ENCODE results near the gene ROCK1. TPM values are rescaled to one million over a fixed set of nuclear protein-coding genes. Genes with fewer than 3 reads are reported as not detected.

Gene ROCK1
- total RNA-seq, 4 donors from 2014 or later, result 11.5 to 27.3 (median 18.4) TPM

GRCh38 chr18:21100146-21100545 lies 11.5 kb downstream of the ROCK1 start:
- H3K4me3 ChIP-seq (ENCODE audit: low read depth, poor library complexity, severe bottlenecking), result no peak overlapping the region
- intact Hi-C loops (cut with DNase I; ENCODE audit: low total_unique reads), result no loop called here
- no peak for DNase-seq (ENCODE audit: low spot score in 2 of 2)
- TF ChIP-seq CTCF (IDR thresholded peaks at IDR 0.05) (no peak), POLR2A (IDR thresholded peaks at IDR 0.05) (no peak)

GRCh38 chr18:21099442-21099841 lies 12.2 kb downstream of the ROCK1 start:
- intact Hi-C loops (cut with DNase I; ENCODE audit: low total_unique reads), result no loop called here
- no peak overlapping the region for H3K4me3 ChIP-seq (ENCODE audit: low read depth, poor library complexity, severe bottlenecking)
- TF ChIP-seq CTCF (IDR thresholded peaks at IDR 0.05) (no peak), POLR2A (IDR thresholded peaks at IDR 0.05) (no peak)
- no peak for DNase-seq (ENCODE audit: low spot score in 2 of 2)
- 91% methylated on average over 9 of the region's 9 CpGs for WGBS, 2 donors

GRCh38 chr18:21096760-21097159 lies 14.9 kb downstream of the ROCK1 start:
- DNase-seq (ENCODE audit: low spot score in 2 of 2), result no peak
- TF ChIP-seq CTCF (IDR thresholded peaks at IDR 0.05) (no peak), POLR2A (IDR thresholded peaks at IDR 0.05) (no peak)
- intact Hi-C loops (cut with DNase I; ENCODE audit: low total_unique reads), result no loop called here

DNA sequence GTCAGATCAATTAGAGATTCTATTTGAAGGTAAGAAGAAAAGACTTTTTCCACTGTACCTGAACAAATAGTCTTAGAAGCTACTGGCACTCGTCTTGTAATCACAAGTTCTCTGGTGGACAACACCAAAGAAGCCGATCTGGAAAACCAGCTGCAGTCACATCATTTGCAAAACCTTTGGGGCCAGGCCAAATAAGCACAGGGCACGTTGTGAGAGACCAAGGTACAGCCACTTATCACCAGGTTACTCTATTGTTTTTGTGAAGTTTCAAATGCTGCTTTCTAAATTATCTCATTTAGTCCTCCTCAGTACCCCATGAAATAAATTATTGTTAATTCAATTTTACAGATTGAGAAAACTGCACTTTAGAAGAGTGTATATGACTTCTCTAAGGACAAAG lies 18.5 kb downstream of the ROCK1 start:
- TF ChIP-seq CTCF (IDR thresholded peaks at IDR 0.05) (no peak), POLR2A (IDR thresholded peaks at IDR 0.05) (no peak)
- DNase-seq (ENCODE audit: low spot score in 2 of 2), result no peak
- 88 to 94% methylated on average over 3 of the region's 3 CpGs for WGBS, 2 donors
- intact Hi-C loops (cut with DNase I; ENCODE audit: low total_unique reads), result no loop called here
- H3K4me3 ChIP-seq (ENCODE audit: low read depth, poor library complexity, severe bottlenecking), result no peak overlapping the region

More at GRCh38 chr18:21096760-21097159, 14.9 kb downstream of the ROCK1 start:
- 96 to 100% methylated on average over 2 of the region's 2 CpGs for WGBS, 2 donors
- H3K4me3 ChIP-seq (ENCODE audit: low read depth, poor library complexity, severe bottlenecking), result no peak overlapping the region

DNA sequence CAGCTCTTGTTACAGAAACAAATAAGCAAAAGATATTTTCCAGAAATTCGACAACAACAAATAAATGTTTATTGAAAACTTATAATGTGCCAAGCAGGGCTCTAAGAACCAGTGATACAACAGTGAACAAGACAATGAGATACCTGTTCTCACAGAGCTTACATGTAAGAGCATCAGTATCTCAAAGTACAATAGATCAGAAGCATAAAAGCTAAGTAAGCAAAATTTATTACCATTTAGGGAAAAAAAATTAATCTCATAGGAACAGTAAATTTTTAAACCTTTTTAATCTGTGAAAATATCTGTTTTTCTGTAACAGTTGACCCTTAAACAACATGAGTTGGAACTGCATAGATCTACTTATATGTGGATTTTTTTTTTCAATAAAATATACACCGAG lies 20.9 kb downstream of the ROCK1 start:
- no peak for TF ChIP-seq POLR2A (IDR thresholded peaks at IDR 0.05)
- TF ChIP-seq CTCF (IDR thresholded peaks at IDR 0.05), result no peak
- 96 to 98% methylated on average over 2 of the region's 2 CpGs for WGBS, 2 donors
- DNase-seq (ENCODE audit: low spot score in 2 of 2), result no peak
- intact Hi-C loops (cut with DNase I; ENCODE audit: low total_unique reads), result no loop called here
- no peak overlapping the region for H3K4me3 ChIP-seq (ENCODE audit: low read depth, poor library complexity, severe bottlenecking)

- no peak for DNase-seq (ENCODE audit: low spot score in 2 of 2)
- 77 to 82% methylated on average over 3 of the region's 3 CpGs for WGBS, 2 donors
- no peak overlapping the region for H3K4me3 ChIP-seq (ENCODE audit: low read depth, poor library complexity, severe bottlenecking)
- TF ChIP-seq POLR2A (IDR thresholded peaks at IDR 0.05) (no peak), CTCF (IDR thresholded peaks at IDR 0.05) (no peak)
- intact Hi-C loops (cut with DNase I; ENCODE audit: low total_unique reads), result no loop called here
Measured at GRCh38 chr18:21085579-21086166, 25.9 kb downstream of the ROCK1 start.
